ENCODE measurements around the gene CETN3.
"Not testable (repeated sequence)": the region's sequence is repeated elsewhere in the genome, so short reads cannot be mapped to it uniquely, and the experiment has no call there.

Gene CETN3

GRCh38 chr5:90381213-90381929 lies 28.2 kb downstream of the CETN3 start:
- no peak for DNase-seq

GRCh38 chr5:90379652-90380051 lies 29.9 kb downstream of the CETN3 start:
- DNase-seq = no peak

- DNase-seq = no peak
Measured at GRCh38 chr5:90378752-90379151, 30.8 kb downstream of the CETN3 start.

GRCh38 chr5:90371269-90371668 lies 38.3 kb downstream of the CETN3 start:
- not testable (repeated sequence) for DNase-seq

- DNase-seq = no peak
Measured at GRCh38 chr5:90368454-90369246, 40.9 kb downstream of the CETN3 start.

- no peak for DNase-seq
Measured at GRCh38 chr5:90367879-90368278, 41.7 kb downstream of the CETN3 start.

- no peak for DNase-seq
Measured at GRCh38 chr5:90366948-90367347, 42.6 kb downstream of the CETN3 start.

GRCh38 chr5:90365328-90365727 lies 44.2 kb downstream of the CETN3 start:
- no peak for DNase-seq

GRCh38 chr5:90359073-90359920 lies 50.3 kb downstream of the CETN3 start:
- no peak for DNase-seq

- DNase-seq = peak; percentile 60 to 62
Measured at GRCh38 chr5:90356622-90357021, 52.9 kb downstream of the CETN3 start.

- DNase-seq = no peak
Measured at GRCh38 chr5:90356176-90356575, 53.4 kb downstream of the CETN3 start.

GRCh38 chr5:90355635-90356034 lies 53.9 kb downstream of the CETN3 start:
- no peak for DNase-seq

- no peak for DNase-seq
Measured at GRCh38 chr5:90353254-90353653, 56.3 kb downstream of the CETN3 start.

- no peak for DNase-seq
Measured at GRCh38 chr5:90351101-90351500, 58.5 kb downstream of the CETN3 start.

GRCh38 chr5:90347462-90347861 lies 62.1 kb downstream of the CETN3 start:
- no peak for DNase-seq

- DNase-seq = no peak
Measured at GRCh38 chr5:90345684-90346083, 63.9 kb downstream of the CETN3 start.

- no peak for DNase-seq
Measured at GRCh38 chr5:90344689-90345088, 64.9 kb downstream of the CETN3 start.

GRCh38 chr5:90343731-90344130 lies 65.8 kb downstream of the CETN3 start:
- DNase-seq = not testable (repeated sequence)

- no peak for DNase-seq
Measured at GRCh38 chr5:90342576-90342975, 67.0 kb downstream of the CETN3 start.
